HCT116 (cell line): ENCODE data around the gene PDGFD. TPM values are rescaled to one million over a fixed set of nuclear protein-coding genes. Genes with fewer than 3 reads are reported as not detected.

Experiments used
- ATAC-seq: fragments of 200-7000 bp; cut with Tn5 transposase; 2 replicates; pipeline ENCODE4 v1.9.1; 2020; ENCODE audit warnings: mild to moderate bottlenecking, moderate library complexity
- BruUV-seq: library from RNA; stranded (reverse); fragments of 400-500 nt; replicated peaks from 2 replicates; lab custom pipeline; 2021; lab: Mats Ljungman, UMichigan
- CTCF ChIA-PET: fragments of 300-600 bp; sonication (Branson Sonifier 250); formaldehyde crosslinking; loops from one replicate; lab custom pipeline; 2021; ENCODE audit warnings: antibody characterized with exemption; lab: Charles Lee
- POLR2A ChIA-PET: fragments of 300-600, 350-600 bp; sonication (Branson Sonifier 250); formaldehyde crosslinking; loops from one replicate; lab custom pipeline; 2021; ENCODE audit warnings: antibody characterized with exemption; lab: Charles Lee
- RAD21 ChIA-PET, 2 experiments: fragments of 300-600 bp; sonication (Branson Sonifier 250); formaldehyde crosslinking; loops; one replicate each; lab custom pipeline; 2023; ENCODE audit warnings: low total read pairs in 2 of 2; ENCODE audit not compliant: uncharacterized antibody in 2 of 2, unreplicated experiment in 2 of 2, low non-redundant PET in 1 of 2; lab: Charles Lee
- DNase-seq: peaks from one replicate; pipeline ENCODE4 v3.0.0-alpha.2; 2010; ENCODE audit warnings: low read depth, low spot score
- H2AFZ ChIP-seq: fragments of 200-600 bp; shearing (Covaris generic), sonication (generic); 2 replicates; pipeline ENCODE4 v1.6.1; 2017; ENCODE audit warnings: low read depth, mixed run types, mixed read lengths, antibody characterized with exemption, low read length; ENCODE audit not compliant: poor library complexity, severe bottlenecking
- H3K27ac ChIP-seq: 2 replicates; pipeline ENCODE4 v1.5.1; 2012; ENCODE audit warnings: low read depth, low read length
- H3K27me3 ChIP-seq: fragments of 200-600 bp; sonication (generic); 2 replicates; pipeline ENCODE4 v1.6.1; 2016; ENCODE audit warnings: mixed run types, low read length, mixed read lengths; ENCODE audit not compliant: insufficient read depth
- H3K36me3 ChIP-seq, 2 experiments: fragments of 200-500 bp in 1 of 2; fragments of 200-600 bp in 1 of 2; sonication (Bioruptor generic) in 1 of 2; sonication (generic) in 1 of 2; 2 replicates each; pipeline versions ENCODE4 v1.5.1 to v1.6.1; 2014 to 2016; ENCODE audit warnings: low read length in 2 of 2, inconsistent platforms in 1 of 2, mixed read lengths in 1 of 2, mixed run types in 1 of 2; ENCODE audit not compliant: insufficient read depth in 2 of 2, control insufficient read depth in 1 of 2
- H3K4me1 ChIP-seq, 2 experiments: fragments of 200-600 bp in 1 of 2; sonication (generic) in 1 of 2; 2 replicates each; pipeline versions ENCODE4 v1.5.1 to v1.6.1; 2012 to 2017; ENCODE audit warnings: low read length in 2 of 2, inconsistent platforms in 1 of 2, mild to moderate bottlenecking in 1 of 2, mixed read lengths in 1 of 2, mixed run types in 1 of 2, moderate library complexity in 1 of 2; ENCODE audit not compliant: insufficient read depth in 2 of 2, control insufficient read depth in 1 of 2
- H3K4me2 ChIP-seq: fragments of 200-600 bp; sonication (generic); 2 replicates; pipeline ENCODE4 v1.6.1; 2017; ENCODE audit warnings: mixed run types, low read length, mixed read lengths
- H3K4me3 ChIP-seq, 2 experiments: fragments of 200-600 bp in 1 of 2; sonication (generic) in 1 of 2; replicated peaks in 1 of 2; 2 replicates each; pipeline ENCODE4 v1.5.1; 2011 to 2016; ENCODE audit warnings: low read length in 2 of 2, control low read depth in 1 of 2, low read depth in 1 of 2, mild to moderate bottlenecking in 1 of 2, mixed read lengths in 1 of 2, mixed run types in 1 of 2
- H3K79me2 ChIP-seq: fragments of 200-600 bp; sonication (generic); 2 replicates; pipeline ENCODE4 v1.6.1; 2017; ENCODE audit warnings: mild to moderate bottlenecking, mixed run types, low read length, moderate library complexity, mixed read lengths; ENCODE audit not compliant: insufficient read depth
- H3K9ac ChIP-seq: fragments of 200-600 bp; sonication (generic); 2 replicates; pipeline ENCODE4 v1.6.1; 2016; ENCODE audit warnings: low read length, mixed read lengths
- H3K9me2 ChIP-seq: fragments of 200-600 bp; sonication (generic), shearing (Covaris generic); 2 replicates; pipeline ENCODE4 v1.6.1; 2017; ENCODE audit warnings: mixed run types, mild to moderate bottlenecking, moderate library complexity; ENCODE audit not compliant: insufficient read depth
- H3K9me3 ChIP-seq, 2 experiments: fragments of 200-500 bp in 1 of 2; fragments of 200-600 bp in 1 of 2; sonication (Bioruptor generic) in 1 of 2; sonication (generic) in 1 of 2; 2 replicates each; pipeline ENCODE4 v1.6.1; 2014 to 2017; ENCODE audit warnings: low read length in 2 of 2, mixed read lengths in 2 of 2, inconsistent platforms in 1 of 2, low read depth in 1 of 2, mild to moderate bottlenecking in 1 of 2, mixed run types in 1 of 2, moderate library complexity in 1 of 2; ENCODE audit not compliant: control insufficient read depth in 1 of 2, insufficient read depth in 1 of 2
- H4K20me1 ChIP-seq: fragments of 200-600 bp; sonication (generic), shearing (Covaris generic); 2 replicates; pipeline ENCODE4 v1.6.1; 2017; ENCODE audit warnings: mixed run types, mild to moderate bottlenecking, moderate library complexity; ENCODE audit not compliant: insufficient read depth
- CBX3 ChIP-seq: IDR thresholded peaks from 2 replicates; pipeline ENCODE4 v1.6.1; 2012; ENCODE audit warnings: low read depth
- ELF1 ChIP-seq: IDR thresholded peaks from 2 replicates; pipeline ENCODE4 v1.6.1; 2012; ENCODE audit warnings: low read depth, borderline replicate concordance
- EZH2 ChIP-seq: fragments of 200-600 bp; sonication (generic); IDR thresholded peaks from 2 replicates; pipeline ENCODE4 v1.6.1; 2017; ENCODE audit warnings: antibody characterized with exemption, mixed run types
- EZH2phosphoT487 ChIP-seq: fragments of 200-600 bp; IDR thresholded peaks from 2 replicates; pipeline ENCODE4 v1.6.1; 2018; ENCODE audit warnings: antibody characterized with exemption, borderline replicate concordance
- FOSL1 ChIP-seq: IDR thresholded peaks from 2 replicates; pipeline ENCODE4 v1.6.1; 2012; ENCODE audit warnings: low read depth
- JUND ChIP-seq: IDR thresholded peaks from 2 replicates; pipeline ENCODE4 v1.6.1; 2012
- POLR2A ChIP-seq: IDR thresholded peaks from 2 replicates; pipeline ENCODE4 v1.7.0; 2011; ENCODE audit warnings: borderline replicate concordance; ENCODE audit not compliant: insufficient read depth, insufficient read length; ENCODE audit errors: extremely low read depth
- POLR2AphosphoS5 ChIP-seq: IDR thresholded peaks from 2 replicates; pipeline ENCODE4 v1.6.1; 2011; ENCODE audit warnings: mild to moderate bottlenecking, low read depth, low read length, moderate library complexity
- SP1 ChIP-seq: IDR thresholded peaks from 2 replicates; pipeline ENCODE4 v1.6.1; 2012; ENCODE audit warnings: low read depth
- SRF ChIP-seq: IDR thresholded peaks from 2 replicates; pipeline ENCODE4 v1.6.1; 2012; ENCODE audit warnings: low read depth
- YY1 ChIP-seq: IDR thresholded peaks from 2 replicates; pipeline ENCODE4 v1.6.1; 2011; ENCODE audit warnings: low read length, low read depth, moderate library complexity, mild to moderate bottlenecking; ENCODE audit not compliant: insufficient replicate concordance; ENCODE audit errors: extremely low read depth
- ZFX ChIP-seq: fragments of 450-650 bp; IDR thresholded peaks from 2 replicates; pipeline ENCODE4 v1.6.1; 2017
- ZNF274 ChIP-seq: fragments of 200-500 bp; sonication (Bioruptor generic); IDR thresholded peaks from 2 replicates; pipeline ENCODE4 v1.6.1; 2014; ENCODE audit warnings: mild to moderate bottlenecking, low read depth, low read length, inconsistent platforms
- intact Hi-C: fragments of 100-400 bp; cut with micrococcal nuclease; formaldehyde crosslinking; loops from 2 replicates; pipeline ENCODE4 v1.10.0; 2022
- total RNA-seq: library from RNA; stranded (reverse); gene quantifications from one replicate; pipeline ENCODE4 v1.2.1, GENCODE V29; 2021; ENCODE audit not compliant: unreplicated experiment
- TF ChIP-seq, protein P1 (sequence below): IDR thresholded peaks from 2 replicates; pipeline ENCODE4 v1.6.1; 2012
- TF ChIP-seq, protein P2 (sequence below): IDR thresholded peaks from 2 replicates; pipeline ENCODE4 v1.6.1; 2012

PDGFD gene
- total RNA-seq, 1 experiment from 2014 or later, result 0.34 TPM

DNA sequence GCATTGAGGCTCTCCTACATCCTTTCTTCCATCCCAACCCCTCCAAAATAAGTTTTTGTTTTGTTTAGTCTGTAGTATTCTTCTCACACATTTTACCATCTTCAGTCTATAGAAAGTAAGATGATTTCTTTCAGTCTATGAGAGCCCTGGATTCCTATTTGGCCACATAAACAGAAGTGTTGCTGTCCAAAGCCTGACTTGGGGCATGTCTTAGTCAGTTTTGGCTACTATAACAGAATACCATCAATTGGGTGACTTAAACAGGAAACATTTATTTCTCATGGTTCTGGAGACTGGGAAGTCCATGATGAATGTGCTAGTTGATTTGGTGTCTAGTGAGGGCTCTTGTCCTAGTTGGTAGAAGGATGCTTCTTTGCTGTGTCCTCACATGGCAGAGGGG, 274.3 kb downstream of the PDGFD start:
- ChIA-PET CTCF (no interaction called here), POLR2A (no interaction called here), RAD21 (no interaction called here)
- no peak for TF ChIP-seq POLR2AphosphoS5
- no peak for TF ChIP-seq SP1
- no peak for TF ChIP-seq SRF
- no peak for TF ChIP-seq YY1
- TF ChIP-seq FOSL1, result no peak
- TF ChIP-seq, protein P1, sequence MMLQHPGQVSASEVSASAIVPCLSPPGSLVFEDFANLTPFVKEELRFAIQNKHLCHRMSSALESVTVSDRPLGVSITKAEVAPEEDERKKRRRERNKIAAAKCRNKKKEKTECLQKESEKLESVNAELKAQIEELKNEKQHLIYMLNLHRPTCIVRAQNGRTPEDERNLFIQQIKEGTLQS, result no peak
- no peak for TF ChIP-seq ZFX
- no peak for TF ChIP-seq EZH2phosphoT487
- no peak for TF ChIP-seq ELF1
- TF ChIP-seq CBX3, result no peak
- TF ChIP-seq ZNF274, result no peak
- TF ChIP-seq, protein P2, sequence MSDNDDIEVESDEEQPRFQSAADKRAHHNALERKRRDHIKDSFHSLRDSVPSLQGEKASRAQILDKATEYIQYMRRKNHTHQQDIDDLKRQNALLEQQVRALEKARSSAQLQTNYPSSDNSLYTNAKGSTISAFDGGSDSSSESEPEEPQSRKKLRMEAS, result no peak
- BruUV-seq, result no TSS peak
- Histone ChIP-seq H3K9me2 (no peaks in the 10 kb centered on the region), H3K4me3 (no peak overlapping the region), H3K79me2 (no peaks in the 10 kb centered on the region), H3K27me3 (no peaks in the 10 kb centered on the region), H3K36me3 (no peaks in the 10 kb centered on the region), H3K4me1 (peaks cover 0 to 7% of the 10 kb centered on the region in 2 experiments; a peak in 2 of 4 replicates), H4K20me1 (no peaks in the 10 kb centered on the region), H2AFZ (no peak overlapping the region), H3K27ac (no peak overlapping the region), H3K9me3 (no peaks in the 10 kb centered on the region), H3K9ac (no peak overlapping the region), H3K4me2 (no peak overlapping the region)
- no peak for ATAC-seq
- intact Hi-C loops, result no loop called here
- DNase-seq, result no peak

DNA sequence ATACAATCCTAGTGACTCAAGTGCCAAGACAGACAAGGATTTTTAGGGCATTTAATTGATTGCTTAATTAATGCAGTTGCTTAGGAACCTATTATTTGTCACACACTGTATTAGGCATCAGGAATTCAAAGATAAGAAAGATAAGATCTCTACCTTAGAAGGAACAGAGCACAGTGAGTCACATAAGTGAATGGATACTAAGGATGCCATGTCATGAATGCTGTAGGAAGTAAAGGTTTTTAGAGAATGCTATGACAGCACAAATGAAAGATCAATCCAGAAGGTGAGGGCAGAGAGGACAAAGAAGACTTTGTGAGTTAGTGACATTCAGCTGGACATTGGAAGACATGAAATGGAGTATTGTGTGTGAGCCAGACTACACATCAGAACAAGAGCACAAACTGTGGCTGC, 275.4 kb downstream of the PDGFD start:
- no peak overlapping the region for H2AFZ ChIP-seq
- H3K27ac ChIP-seq, result no peak overlapping the region
- no peak for TF ChIP-seq EZH2
- no peak for TF ChIP-seq POLR2A
- TF ChIP-seq POLR2AphosphoS5, result no peak
- TF ChIP-seq FOSL1, result no peak
- no peak for TF ChIP-seq ZNF274
- TF ChIP-seq SRF, result no peak
- no peak for TF ChIP-seq ZFX
- no peak for TF ChIP-seq JUND
- H3K4me1 ChIP-seq, result peaks cover 0 to 7% of the 10 kb centered on the region in 2 experiments; a peak in 2 of 4 replicates
- ChIA-PET POLR2A (no interaction called here), RAD21 (no interaction called here), CTCF (no interaction called here)
- no peak for ATAC-seq
- no peaks in the 10 kb centered on the region for H3K9me3 ChIP-seq
- no peak for DNase-seq
- no TSS peak for BruUV-seq
- intact Hi-C loops, result no loop called here
- no peak overlapping the region for H3K9ac ChIP-seq
- H3K4me3 ChIP-seq, result no peak overlapping the region
- H3K4me2 ChIP-seq, result no peak overlapping the region
- no peaks in the 10 kb centered on the region for H3K79me2 ChIP-seq
- H3K9me2 ChIP-seq, result no peaks in the 10 kb centered on the region
- H3K27me3 ChIP-seq, result no peaks in the 10 kb centered on the region
- H3K36me3 ChIP-seq, result no peaks in the 10 kb centered on the region
- H4K20me1 ChIP-seq, result no peaks in the 10 kb centered on the region
